H1 (cell line): ENCODE results near the gene MAGI2. TPM values are rescaled to one million over a fixed set of nuclear protein-coding genes. Genes with fewer than 3 reads are reported as not detected.

Experiments
- MAFK ChIP-seq: IDR thresholded peaks from 2 replicates; pipeline ENCODE4 v1.6.1; 2012; ENCODE audit warnings: low read depth, mild to moderate bottlenecking, improper control_type of control experiment, low read length
- polyA plus RNA-seq, 7 experiments: library from polyadenylated mRNA; depleted of rRNA in 3 of 7; stranded (reverse) in 5 of 7; unstranded in 2 of 7; fragments of >200 nt in 5 of 7; fragments of 200-250 nt in 2 of 7; gene quantifications; 1 replicate in 5 of 7; 2 replicates in 1 of 7; 4 replicates in 1 of 7; pipeline versions ENCODE4 v1.2.1 to v1.2.3, GENCODE V29; 2011 to 2013; ENCODE audit warnings: missing spikeins in 2 of 7, mixed read lengths in 2 of 7
- total RNA-seq: library from RNA; stranded (reverse); fragmentation: NEBNext Ultra II Directional; extraction: Animal tissue kit (Norgen Biotek cat#: 25700); gene quantifications from 2 replicates; pipeline ENCODE4 v1.2.1, GENCODE V29; 2021

MAGI2 gene
- total and polyA plus RNA-seq, 2 of the 8 experiments (the other 6 are each of a cell fraction or from before 2014, with no cell fraction given), result 6.0 to 27.3 TPM

DNA sequence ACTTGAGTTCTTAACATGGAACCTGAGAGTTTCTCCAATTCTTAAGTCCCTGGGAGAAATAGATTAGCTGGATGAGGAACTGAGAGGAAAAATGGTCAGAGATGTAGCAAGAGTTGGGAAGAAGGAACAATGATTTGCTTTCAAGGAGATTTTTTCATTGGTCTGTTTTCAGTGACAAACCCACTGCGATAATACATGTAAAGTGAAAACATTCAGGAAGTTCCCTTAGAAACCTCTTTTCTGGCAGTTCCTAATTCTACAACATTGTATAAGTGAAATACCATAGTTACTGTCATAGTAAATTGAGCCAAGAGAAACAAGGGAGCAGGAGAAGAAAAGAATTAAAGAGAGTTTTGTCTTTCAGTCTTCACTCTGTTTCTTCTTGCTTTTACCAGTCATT, 12.1 kb upstream of the MAGI2 start (continued):
- no peak for TF ChIP-seq MAFK
- TF ChIP-seq, all 59 proteins: peak for 0
